ENCODE measurements around the gene FARSB. TPM values are rescaled to one million over a fixed set of nuclear protein-coding genes. Genes with fewer than 3 reads are reported as not detected.

Gene FARSB
- total and polyA plus RNA-seq, 4 donors, result 9.5 to 17.0 (median 15.5) TPM

GRCh38 chr2:222535477-222535876, 120.4 kb downstream of the FARSB start:
- no peak for TF ChIP-seq CTCF (IDR thresholded peaks at IDR 0.05; ENCODE audit: control extremely low read depth, extremely low read depth)
- no peak for ATAC-seq (ENCODE audit: insufficient read depth, low FRiP score)
- H3K9me3 ChIP-seq (ENCODE audit: control insufficient read depth in 4 of 4, insufficient read depth in 3 of 4, low read length in 3 of 4), result peaks cover 0 to 4% (median 0%) of the 10 kb centered on the region in 4 donors
- H3K27me3 ChIP-seq (ENCODE audit: control insufficient read depth in 3 of 3, insufficient read depth in 3 of 3, low read length in 2 of 3), result no peaks in the 10 kb centered on the region
- H3K36me3 ChIP-seq (ENCODE audit: control insufficient read depth in 4 of 4, insufficient read depth in 4 of 4, low read length in 4 of 4), result no peaks in the 10 kb centered on the region
- no peaks in the 10 kb centered on the region for H3K4me1 ChIP-seq (ENCODE audit: control insufficient read depth in 5 of 5, insufficient read depth in 5 of 5, low read length in 5 of 5)
- no peak overlapping the region for H3K27ac ChIP-seq (ENCODE audit: low read depth in 1 of 2, low read length in 1 of 2)
- H3K9ac ChIP-seq (ENCODE audit: insufficient read depth in 1 of 2, low read length in 2 of 2), result no peak overlapping the region
- no peak for DNase-seq
- WGBS, 2 donors, result 80 to 86% methylated on average over 6 of the region's 6 CpGs
- no peak overlapping the region for H3K4me3 ChIP-seq

- no peaks in the 10 kb centered on the region for H3K4me1 ChIP-seq (ENCODE audit: control insufficient read depth in 5 of 5, insufficient read depth in 5 of 5, low read length in 5 of 5)
- H3K4me3 ChIP-seq, result no peak overlapping the region
- H3K27me3 ChIP-seq (ENCODE audit: control insufficient read depth in 3 of 3, insufficient read depth in 3 of 3, low read length in 2 of 3), result no peaks in the 10 kb centered on the region
- WGBS, 2 donors, result 89 to 94% methylated on average over 5 of the region's 5 CpGs
- no peak overlapping the region for H3K27ac ChIP-seq (ENCODE audit: low read depth in 1 of 2, low read length in 1 of 2)
- H3K36me3 ChIP-seq (ENCODE audit: control insufficient read depth in 4 of 4, insufficient read depth in 4 of 4, low read length in 4 of 4), result no peaks in the 10 kb centered on the region
- no peak for TF ChIP-seq CTCF (IDR thresholded peaks at IDR 0.05; ENCODE audit: control extremely low read depth, extremely low read depth)
- peaks cover 0 to 4% (median 2%) of the 10 kb centered on the region in 4 donors for H3K9me3 ChIP-seq (ENCODE audit: control insufficient read depth in 4 of 4, insufficient read depth in 3 of 4, low read length in 3 of 4)
- DNase-seq (no peak), ATAC-seq (ENCODE audit: insufficient read depth, low FRiP score) (no peak)
- no peak overlapping the region for H3K9ac ChIP-seq (ENCODE audit: insufficient read depth in 1 of 2, low read length in 2 of 2)
Measured at GRCh38 chr2:222532315-222532714, 123.6 kb downstream of the FARSB start.

- ATAC-seq (ENCODE audit: insufficient read depth, low FRiP score), result no peak
- Histone ChIP-seq H3K4me1 (ENCODE audit: control insufficient read depth in 5 of 5, insufficient read depth in 5 of 5, low read length in 5 of 5) (no peaks in the 10 kb centered on the region), H3K4me3 (no peak overlapping the region), H3K9ac (ENCODE audit: insufficient read depth in 1 of 2, low read length in 2 of 2) (no peak overlapping the region), H3K27me3 (ENCODE audit: control insufficient read depth in 3 of 3, insufficient read depth in 3 of 3, low read length in 2 of 3) (no peaks in the 10 kb centered on the region), H3K9me3 (ENCODE audit: control insufficient read depth in 4 of 4, insufficient read depth in 3 of 4, low read length in 3 of 4) (peaks cover 0 to 4% (median under 1%) of the 10 kb centered on the region in 4 donors), H3K36me3 (ENCODE audit: control insufficient read depth in 4 of 4, insufficient read depth in 4 of 4, low read length in 4 of 4) (no peaks in the 10 kb centered on the region), H3K27ac (ENCODE audit: low read depth in 1 of 2, low read length in 1 of 2) (no peak overlapping the region)
- DNase-seq, result no peak
- no peak for TF ChIP-seq CTCF (IDR thresholded peaks at IDR 0.05; ENCODE audit: control extremely low read depth, extremely low read depth)
- WGBS, 2 donors, result 90 to 93% methylated on average over 7 of the region's 7 CpGs
Measured at GRCh38 chr2:222526480-222527277, 129.2 kb downstream of the FARSB start.
